ENCODE data around the gene RUNDC1. TPM values are rescaled to one million over a fixed set of nuclear protein-coding genes. Genes with fewer than 3 reads are reported as not detected.
A peak's percentile ranks its signal among the peaks of the same experiment; 100 is the strongest.
"Not testable (repeated sequence)": the region's sequence is repeated elsewhere in the genome, so short reads cannot be mapped to it uniquely, and the experiment has no call there.

Gene RUNDC1
- polyA plus RNA-seq (2013, experiment 1 of 2; ENCODE audit: insufficient read length): 9.6 TPM
- 9.5 TPM for polyA plus RNA-seq (2013, experiment 2 of 2; ENCODE audit: insufficient read length)

DNA sequence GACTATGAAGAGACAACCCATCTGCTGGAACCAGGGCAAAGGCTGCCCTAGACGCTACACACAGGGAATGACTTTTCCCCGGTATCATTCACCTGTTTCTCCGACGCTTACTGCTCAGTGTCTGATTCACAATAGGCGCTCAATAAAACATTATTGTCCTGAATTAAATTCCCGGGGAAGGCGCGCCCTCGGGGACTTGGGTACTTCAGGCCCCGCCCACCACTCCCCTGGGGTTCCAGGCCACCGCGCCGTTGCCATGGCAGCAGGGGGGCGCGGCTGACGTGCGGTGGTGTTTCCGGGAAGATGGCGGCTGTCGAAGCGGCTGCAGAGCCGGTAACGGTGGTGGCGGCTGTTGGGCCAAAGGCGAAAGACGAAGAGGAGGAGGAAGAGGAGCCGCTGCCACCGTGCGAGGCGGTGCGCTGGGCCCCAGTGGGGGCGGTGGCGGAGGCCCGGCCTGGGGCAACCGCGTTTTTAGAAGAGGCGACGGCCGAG lies at the start of gene RUNDC1:
TSS of gene RUNDC1 (plus strand) at position 292 of the 492 bp plus-strand sequence. CDS start at position 304, 12 bp downstream.
- peak; percentile 89 for DNase-seq

DNA sequence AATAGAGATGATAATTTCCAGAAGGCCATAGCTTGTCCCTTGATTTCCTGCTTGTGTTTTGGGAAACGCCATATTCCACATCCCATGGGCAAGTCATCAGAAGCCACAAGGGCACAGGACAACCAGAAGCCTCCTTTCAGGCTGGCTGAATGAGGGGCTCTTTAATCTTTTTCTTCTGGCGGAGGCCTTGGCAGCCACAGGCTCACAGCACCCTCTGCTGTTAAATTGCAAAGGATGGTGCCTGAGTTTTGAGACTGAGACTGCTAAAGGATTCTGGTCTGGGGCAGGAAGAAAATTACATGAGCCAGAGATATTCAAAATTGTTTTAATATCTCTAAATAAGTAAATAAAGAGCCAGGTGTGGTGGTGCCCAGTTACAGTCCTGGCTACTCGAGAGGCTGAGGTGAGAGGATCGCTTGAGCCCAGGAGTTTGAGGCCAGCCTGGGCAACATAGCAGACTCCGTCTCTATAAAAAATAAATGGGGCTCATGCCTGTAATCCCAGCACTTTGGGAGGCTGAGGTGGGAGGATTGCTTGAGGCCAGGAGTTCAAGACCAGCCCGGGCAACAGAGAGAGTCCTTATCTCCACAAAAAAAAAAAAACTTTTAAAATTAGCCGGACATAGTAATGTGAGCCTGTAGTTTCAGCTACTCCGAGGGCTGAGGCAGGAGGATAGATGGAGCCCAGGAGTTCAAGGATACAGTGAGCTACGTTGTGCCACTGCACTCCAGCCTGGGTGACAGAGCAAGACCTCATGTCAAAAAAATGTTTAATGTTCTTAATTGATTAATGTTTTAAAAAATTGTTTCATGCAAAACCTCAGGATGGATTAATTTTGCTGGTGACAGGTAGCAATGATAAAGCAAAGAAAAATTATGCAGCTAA lies 42.4 kb upstream of the RUNDC1 start:
- peak; percentile 63 for DNase-seq

DNA sequence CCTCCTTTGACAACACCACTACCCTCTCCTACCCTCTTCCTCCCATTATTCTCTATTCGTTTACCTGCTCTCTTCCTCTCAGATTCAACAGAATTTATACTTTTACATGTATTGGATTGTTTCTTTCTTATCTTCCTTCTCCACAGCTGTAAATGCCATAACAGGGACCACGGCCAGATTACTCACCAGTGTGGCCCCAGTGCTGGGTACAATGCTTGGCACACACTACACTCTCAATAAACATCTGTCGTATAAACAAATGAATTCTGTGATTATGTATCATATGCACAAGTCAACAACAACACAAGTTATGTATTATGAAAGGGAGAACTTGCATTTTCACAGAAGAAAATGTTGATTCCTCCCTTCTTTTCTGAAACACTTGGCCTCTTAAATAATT lies 36.2 kb upstream of the RUNDC1 start:
- no peak for DNase-seq

DNA sequence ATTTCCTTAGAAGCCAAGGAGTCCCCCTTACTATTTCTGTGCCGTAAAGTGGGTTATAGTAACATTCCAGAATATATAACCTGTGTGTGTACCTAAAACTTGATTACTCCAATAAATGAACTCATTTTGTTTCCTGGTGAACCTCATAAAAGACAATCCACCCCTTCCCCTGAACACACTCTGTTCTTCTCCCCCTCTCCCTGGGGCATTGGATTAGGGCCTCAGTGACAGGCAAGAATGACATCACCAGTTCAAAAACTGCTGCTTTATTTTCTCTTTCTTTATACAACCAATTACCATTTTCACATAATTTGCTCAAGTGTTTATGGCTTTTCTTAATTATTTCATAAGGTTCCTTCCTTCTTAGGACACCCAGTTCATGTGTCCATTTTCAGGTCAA lies 33.6 kb upstream of the RUNDC1 start:
- DNase-seq: no peak

DNA sequence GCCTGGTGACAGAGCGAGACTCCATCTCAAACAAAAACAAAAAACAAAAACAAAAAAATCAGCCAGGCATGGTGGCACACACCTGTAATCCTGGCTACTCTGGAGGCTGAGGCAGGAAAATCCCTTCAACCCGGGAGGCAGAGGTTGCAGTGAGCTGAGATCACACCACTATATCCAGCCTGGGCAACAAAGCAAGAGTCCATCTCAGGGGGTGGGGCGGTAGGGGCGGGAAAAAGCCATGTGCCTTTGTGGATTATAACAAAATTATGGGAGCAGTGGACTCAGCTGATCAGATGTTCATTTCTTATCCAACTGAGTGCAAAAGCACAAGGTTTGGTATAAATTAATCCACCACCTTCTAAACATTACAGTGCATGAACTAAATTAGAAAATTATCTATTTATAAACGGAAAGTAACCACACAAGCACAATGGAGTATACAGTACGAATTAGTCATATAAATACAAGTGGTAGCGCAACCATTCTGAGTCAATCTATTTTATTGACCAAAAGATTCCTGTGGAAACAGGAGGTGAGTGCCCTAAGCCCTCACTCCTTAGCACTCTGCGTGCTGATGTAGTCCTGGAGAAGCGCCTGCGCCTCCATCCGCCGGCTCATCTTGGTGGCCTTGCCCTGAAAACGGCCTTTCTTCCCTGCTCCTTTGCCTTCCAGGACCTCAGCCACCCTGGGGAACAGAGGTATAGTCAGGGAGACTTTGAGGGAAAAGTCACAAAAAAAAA lies 30.2 kb upstream of the RUNDC1 start:
- DNase-seq: no peak

DNA sequence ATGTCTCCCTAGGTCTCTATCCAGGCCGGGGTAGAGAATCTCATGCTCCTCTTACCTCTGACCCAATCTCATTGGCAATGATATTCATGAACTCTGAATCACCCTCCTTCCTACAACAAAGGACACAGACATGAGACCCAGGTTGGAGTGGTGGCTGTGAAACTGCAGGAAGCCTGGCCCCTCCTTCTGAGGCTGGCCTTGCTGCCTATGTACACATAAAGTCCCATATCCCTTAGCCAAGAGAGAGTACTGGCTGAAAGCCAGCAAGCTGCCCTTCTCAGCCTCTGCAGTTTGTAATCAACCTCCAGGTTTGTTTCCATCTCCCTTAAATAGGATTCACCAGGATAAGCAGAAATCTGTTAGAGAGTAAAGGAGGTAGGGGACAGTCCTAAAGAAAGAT lies 26.7 kb upstream of the RUNDC1 start:
- DNase-seq: no peak

DNA sequence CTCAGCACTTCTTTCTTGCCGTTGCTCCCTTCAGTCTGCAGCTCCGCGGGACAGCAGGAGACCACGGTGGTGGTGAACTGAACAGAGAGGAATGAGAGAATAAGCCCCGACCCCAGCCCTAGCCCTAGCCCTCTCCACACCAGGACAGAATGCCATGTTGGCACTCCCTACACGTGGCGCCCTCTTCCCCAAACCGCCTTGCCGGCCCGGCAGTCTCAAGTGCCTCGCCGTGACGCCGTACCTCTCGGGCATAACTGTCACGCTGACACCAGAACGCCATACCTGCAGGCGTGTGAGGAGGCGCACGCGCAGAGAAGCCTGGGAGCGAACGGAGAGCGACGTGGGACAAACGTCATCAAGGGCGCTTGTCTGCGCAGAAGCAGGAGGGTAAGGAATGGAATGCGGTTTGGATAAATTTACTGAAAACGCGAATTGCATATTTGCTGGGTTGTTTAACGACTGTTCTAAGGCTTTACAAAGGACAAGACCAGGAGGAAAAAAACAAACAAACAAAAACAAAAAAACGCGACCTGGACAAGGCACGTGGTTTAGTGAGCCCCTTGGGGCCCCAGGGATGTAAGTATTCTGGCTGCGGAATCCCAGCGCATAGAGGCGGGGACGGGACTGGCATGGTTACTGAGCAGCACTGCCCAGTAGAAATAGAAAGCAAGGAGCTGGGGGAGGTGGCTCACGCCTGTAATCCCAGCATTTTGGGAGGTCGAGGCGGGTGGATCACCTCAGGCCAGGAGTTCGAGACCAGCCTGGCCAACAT lies 16.0 kb upstream of the RUNDC1 start, which contains the start of gene AARSD1:
TSS of gene AARSD1 (minus strand) at position 294 of the 772 bp plus-strand sequence. CDS start at position 280, 14 bp downstream.
- DNase-seq: peak; percentile 92

DNA sequence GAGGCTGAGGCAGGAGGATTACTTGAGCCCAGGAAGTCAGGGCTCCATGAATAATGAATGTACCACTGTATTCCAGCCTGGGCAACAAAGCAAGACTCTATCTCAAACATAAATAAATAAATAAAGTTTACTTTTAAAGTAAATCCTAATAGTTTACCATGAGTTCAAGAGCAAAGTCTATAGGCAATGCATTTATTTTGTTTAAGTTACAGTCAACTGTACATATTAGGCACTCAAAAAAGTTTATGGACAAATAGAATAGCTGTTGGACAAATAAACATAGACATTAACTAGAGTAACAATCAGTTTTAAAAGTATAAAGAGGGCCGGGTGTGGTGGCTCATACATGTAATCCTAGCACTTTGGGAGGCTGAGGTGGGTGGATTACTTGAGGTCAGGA lies 12.4 kb upstream of the RUNDC1 start:
- DNase-seq: no peak

DNA sequence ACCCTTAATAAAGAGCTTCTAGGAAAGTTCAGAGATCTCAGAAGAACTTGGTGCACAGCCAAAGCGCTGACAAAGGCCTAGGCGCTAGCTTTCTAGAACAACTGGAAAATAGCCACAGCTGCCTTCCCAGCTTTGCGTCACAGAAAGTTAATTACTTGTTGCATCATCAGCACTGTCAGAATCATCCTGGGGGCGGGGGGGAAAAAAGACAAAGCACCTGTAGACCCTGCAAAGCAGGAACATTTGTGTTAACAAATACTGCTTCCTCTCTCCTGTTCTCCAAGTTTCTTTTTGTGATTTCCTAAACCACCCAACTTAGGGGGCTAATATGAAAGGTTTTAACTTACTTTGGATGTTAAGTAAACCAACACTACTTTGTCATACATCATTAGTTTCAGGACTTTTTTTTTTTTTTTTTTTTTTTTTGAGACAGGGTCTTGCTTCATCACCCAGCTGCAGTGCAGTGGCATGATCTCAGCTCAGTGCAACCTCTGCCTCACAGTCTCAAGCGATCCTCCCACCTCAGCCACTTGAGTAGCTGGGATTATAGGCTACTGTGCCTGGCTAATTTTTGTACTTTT lies 11.3 kb upstream of the RUNDC1 start:
- no peak for DNase-seq

DNA sequence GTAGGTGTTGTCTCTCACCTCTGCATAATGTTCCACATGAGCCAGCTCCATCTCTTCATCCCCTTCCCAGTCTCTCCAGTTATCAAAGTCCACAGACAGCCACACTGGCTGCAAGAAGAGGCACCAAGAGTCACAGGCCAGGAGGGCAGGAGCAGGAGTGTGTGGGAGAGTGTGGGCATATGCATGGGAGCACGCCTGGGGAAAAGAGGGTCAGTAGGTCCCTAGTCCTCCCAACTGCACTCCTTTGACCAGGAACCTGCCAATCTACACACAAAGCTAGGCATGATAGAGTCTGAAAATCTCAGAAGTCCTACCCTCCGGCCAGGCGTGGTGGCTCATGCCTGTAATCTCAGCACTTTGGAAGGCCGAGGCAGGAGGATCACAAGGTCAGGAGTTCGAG lies 8.8 kb upstream of the RUNDC1 start:
- no peak for DNase-seq

DNA sequence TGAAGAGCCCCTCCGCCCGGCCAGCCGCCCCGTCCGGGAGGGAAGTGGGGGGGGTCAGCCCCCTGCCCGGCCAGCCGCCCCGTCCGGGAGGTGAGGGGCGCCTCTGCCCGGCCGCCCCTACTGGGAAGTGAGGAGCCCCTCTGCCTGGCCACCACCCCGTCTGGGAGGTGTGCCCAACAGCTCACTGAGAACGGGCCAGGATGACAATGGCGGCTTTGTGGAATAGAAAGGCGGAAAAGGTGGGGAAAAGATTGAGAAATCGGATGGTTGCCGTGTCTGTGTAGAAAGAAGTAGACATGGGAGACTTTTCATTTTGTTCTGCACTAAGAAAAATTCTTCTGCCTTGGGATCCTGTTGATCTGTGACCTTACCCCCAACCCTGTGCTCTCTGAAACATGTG lies 7.0 kb upstream of the RUNDC1 start:
- not testable (repeated sequence) for DNase-seq

DNA sequence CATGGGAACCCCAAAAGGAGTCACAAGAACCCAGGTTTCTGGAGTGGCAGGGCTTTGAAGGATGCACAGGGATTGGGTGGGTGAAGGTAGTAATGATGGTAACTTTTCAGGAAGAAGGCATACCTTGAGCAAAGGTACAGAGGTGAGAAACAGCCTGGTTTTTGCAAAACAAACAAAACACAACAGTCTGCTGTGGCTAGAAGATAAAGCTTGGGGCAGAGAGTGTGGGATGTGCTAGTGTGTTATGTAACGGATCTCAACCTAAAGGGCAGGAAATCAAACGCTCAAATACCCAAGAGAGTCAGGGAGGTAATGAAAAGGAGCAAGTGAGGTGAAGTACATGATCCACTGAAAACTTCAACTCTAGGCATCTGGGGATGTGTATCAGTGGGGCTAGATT lies 5.1 kb upstream of the RUNDC1 start:
- no peak for DNase-seq

DNA sequence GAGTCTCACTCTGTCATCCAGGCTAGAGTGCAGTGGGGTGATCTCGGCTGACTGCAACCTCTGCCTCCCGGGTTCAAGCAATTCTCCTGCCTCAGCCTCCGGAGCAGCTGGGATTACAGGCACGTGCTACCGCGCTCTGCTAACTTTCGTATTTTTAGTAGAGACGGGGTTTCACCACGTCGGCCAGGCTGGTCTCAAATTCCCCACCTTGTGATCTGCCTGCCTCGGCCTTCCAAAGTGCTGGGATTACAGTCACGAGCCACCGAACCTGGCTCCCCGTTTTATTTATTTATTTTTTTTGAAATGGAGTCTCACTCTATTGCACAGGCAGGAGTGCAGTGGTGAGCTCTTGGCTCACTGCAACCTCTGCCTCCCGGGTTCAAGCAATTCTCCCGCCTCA lies 4.7 kb upstream of the RUNDC1 start:
- DNase-seq: not testable (repeated sequence)

DNA sequence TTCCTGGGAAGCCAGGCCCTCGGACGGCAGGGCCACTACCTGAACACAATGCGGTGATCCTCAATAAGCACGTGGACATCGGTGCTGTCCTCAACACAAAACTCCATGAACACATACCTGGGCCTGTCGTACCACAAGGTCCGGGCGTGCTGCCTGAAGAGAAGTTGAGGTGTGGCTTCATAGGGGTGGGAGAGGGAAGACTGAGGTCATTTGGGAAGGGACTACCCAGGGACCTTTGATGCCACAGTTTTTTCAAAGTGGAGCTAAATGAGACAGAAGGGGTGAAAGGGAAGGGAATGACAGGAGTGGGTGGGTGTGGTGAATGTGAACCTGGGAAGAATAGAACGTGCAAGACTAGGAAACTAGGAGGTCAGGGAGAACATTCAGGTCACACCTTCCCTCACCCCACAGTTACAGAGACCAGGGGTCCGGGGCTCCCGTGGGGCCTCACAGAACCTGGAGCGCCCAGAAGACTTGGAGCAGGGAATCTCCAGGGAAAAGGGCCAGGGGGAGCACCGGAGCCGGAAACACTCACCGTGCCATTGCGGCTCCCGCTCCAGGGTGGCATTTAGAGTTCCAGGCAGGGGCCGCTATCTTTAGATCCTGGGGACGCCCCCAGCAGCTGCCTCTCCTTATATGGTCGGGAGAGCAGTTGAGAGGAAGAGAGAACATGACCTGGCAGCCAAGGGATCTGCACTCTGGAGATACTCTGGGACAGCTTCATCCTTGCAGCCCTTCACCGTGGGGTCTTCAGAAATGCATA lies 673 bp upstream of the RUNDC1 start, which contains the start of gene PTGES3L:
TSS of gene PTGES3L (minus strand) at position 570 of the 763 bp plus-strand sequence. CDS start at position 543, 27 bp downstream.
- DNase-seq: peak; percentile 73

DNA sequence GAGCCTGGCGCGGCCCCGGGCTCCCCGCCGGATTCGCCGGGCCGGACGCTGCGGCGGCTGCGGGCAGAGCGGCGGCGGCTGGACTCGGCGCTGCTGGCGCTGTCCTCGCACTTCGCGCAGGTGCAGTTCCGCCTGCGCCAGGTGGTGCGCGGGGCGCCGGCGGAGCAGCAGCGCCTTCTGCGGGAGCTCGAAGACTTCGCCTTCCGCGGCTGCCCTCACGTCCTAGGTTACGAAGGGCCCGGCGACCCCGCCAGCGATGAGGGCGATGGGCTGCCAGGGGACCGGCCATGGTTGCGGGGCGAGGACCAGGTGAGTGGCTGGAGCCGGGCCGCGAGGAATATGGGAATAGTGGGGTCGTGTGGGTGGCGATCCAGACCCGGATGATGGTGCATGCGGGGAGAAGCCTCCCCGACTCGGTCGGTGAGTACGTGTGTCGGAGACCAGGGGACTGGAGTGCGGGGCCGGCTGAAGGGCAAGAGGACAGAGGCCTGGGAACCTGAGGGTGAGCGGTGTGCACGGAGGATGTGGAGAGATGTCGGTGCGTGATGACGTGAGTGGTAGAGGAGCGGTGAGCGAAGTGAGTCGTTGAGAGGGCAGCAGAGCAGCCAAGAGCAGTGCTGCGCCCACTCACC lies 517 bp downstream of the RUNDC1 start:
- no peak for DNase-seq

DNA sequence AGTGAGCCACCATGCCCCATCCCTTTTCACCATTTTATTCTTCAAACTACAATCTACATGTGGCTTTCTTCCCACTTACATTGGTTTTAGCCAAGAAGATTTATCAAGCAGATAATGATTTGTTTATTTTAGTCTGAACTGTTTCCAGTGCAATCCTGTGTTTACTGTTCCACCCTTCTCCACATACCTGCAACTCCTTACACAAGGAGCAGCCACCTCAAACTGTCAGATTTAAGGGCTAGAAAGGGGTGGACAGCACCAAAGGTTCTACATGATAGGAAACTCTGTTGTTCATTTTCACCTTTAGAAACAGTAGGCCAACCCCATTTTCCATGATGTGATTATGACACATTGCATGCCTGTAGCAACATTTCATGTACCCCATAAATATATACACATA lies 1.9 kb downstream of the RUNDC1 start:
- no peak for DNase-seq

DNA sequence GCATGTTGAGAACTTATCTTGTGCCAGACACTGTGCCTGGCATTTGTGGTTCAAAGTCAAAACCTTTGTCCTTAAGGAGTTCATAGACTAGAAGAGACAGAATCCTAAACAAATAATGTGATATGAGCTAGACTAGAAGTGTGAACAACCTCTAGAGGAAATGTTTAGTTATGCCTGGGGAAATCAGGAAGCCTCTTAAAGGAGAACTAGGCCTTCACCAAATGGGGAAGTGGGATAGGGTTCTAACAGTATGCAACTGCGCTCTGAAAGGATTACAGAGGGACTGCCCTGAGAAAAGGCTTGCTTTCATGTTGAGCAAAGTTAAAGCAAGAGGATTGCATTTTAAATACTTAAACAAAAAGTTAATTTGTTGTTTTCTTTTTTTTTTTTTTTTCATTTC lies 4.9 kb downstream of the RUNDC1 start:
- DNase-seq: no peak

DNA sequence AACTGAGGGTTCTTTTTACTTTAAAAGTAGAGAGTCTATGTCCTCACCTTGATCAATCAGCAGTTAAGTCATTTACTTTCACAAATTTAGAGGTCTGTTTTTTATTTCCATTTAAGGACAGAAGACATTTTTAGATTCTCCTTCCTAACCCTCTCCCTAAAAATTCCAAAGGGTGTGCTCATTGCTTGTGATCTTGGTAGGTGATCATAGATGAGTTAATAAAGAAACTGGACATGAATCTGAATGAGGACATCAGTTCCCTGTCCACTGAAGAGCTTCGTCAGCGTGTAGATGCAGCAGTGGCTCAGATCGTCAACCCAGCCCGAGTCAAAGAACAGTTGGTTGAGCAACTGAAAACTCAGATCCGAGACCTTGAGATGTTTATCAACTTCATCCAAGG lies 8.8 kb downstream of the RUNDC1 start:
- DNase-seq: peak; percentile 23

DNA sequence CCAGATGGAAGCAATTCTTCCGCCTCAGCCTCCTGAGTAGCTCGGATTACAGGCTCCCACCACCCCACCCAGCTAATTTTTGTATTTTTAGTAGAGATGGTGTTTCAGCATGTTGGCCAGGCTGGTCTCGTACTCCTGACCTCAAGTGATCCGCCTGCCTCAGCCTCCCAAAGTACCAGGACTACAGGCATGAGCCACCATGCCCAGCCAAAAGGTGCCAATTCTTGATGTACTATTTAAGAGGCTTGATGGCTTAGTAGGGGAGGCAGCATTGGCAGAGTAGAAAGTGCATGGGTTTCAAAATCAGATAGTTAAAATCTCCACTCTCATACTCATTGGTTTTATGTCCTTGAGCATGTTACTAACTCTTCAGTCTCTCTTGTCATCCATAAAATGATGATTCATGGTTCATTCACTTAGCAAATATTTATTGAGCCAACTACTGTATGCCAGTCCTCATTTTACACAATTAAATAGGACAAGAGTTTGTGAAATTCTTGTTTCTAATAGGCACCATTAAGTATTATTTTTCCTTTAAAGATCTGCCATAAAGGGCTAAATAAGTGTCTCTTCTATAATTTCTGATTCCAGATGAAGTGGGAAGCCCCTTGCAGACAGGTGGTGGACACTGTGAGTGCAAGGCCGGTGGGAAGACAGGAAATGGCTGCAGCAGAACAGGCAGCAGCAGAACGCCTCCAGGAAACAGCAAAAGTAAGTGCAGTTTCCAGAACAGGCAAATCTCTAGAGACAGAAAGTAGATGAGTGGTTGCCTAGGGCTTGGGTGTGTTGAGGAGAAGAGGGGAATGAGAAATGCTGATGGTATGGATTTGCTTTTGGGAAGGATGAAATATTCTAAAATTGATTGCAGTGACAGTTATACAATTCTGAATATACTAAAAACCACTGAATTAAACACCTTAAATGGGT lies 9.6 kb downstream of the RUNDC1 start:
- peak; percentile 64 for DNase-seq

DNA sequence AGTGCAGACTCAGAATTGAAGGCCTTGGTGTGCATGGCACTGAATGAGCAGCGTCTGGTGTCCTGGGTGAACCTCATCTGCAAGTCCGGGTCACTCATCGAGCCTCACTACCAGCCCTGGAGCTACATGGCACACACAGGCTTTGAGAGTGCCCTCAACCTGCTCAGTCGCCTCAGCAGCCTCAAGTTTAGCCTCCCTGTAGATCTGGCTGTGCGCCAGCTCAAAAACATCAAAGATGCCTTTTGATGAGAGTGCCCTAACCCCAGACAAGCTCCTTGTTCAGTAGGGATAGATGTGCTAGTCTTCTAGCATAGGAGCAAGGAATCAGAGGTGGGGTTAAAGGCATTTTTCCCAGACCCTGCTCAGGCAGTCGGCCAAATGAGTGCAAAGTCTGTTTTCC lies 11.1 kb downstream of the RUNDC1 start:
- no peak for DNase-seq
